Head of caudate nucleus (tissue), 42 donors: ENCODE measurements around the gene ASMTL.
"Not testable (repeated sequence)": the region's sequence is repeated elsewhere in the genome, so short reads cannot be mapped to it uniquely, and the experiment has no call there.

Experiments
- DNase-seq, 42 donors: peaks; one replicate each; pipeline versions ENCODE4 v3.0.0 to v3.0.0-alpha.2; 2020 to 2021; ENCODE audit warnings: mixed read lengths in 7 of 42
- intact Hi-C: fragments of 100-400 bp; cut with DNase I; formaldehyde crosslinking; loops from one replicate; pipeline ENCODE4 v1.15.0; 2022

Gene ASMTL

GRCh38 chrX:1464041-1464970, 11.6 kb upstream of the ASMTL start:
- DNase-seq: peak in 4 of 42 donors; percentile 5 to 14 (median 9)
- intact Hi-C loops: no loop called here

GRCh38 chrX:1463581-1463980, 10.9 kb upstream of the ASMTL start:
- DNase-seq: peak in 4 of 42 donors; percentile 1 to 16 (median 12)
- intact Hi-C loops: no loop called here

- DNase-seq: peak in 6 of 42 donors; percentile 3 to 29 (median 14)
- intact Hi-C loops: no loop called here
Observed at GRCh38 chrX:1462596-1463251, 10.0 kb upstream of the ASMTL start.

GRCh38 chrX:1462110-1462509, 9.4 kb upstream of the ASMTL start:
- intact Hi-C loops: no loop called here
- DNase-seq: no peak

- intact Hi-C loops: loop anchor here (10.0 kb wide), 1 partner anchor 869 kb away; no protein-coding TSS in a partner anchor
- peak in 2 of 42 donors; percentile 3 to 8 for DNase-seq
Observed at GRCh38 chrX:1455948-1456280, 3.2 kb upstream of the ASMTL start.

- intact Hi-C loops: loop anchor here (2.0 to 10.0 kb wide), 3 partner anchors 61 to 871 kb away; partner anchors contain the start of genes AKAP17A and SLC25A6
- DNase-seq: peak; percentile 67 to 92 (median 84)
Observed at GRCh38 chrX:1453951-1454785, 1.5 kb upstream of the ASMTL start.

DNA sequence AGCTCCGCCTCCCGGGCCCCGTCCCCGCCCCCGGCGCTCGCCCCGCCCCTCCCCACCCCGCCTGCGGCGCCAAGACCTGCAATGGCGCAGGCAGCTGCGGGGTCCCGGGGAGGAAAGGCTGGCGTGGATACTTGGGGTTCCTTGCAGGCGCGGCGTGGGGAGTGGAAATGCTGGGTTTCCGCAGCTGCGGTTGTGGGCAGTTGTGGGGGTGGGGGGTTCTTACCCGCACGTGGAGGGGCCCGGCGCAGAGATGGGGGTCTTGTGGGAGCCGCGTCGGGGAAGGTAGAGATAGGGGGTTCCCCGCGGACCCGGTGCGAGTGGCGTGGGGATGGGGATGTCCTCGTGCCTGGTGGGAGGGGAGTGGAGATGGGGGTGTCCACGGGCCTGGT, 680 bp upstream of the ASMTL start:
- intact Hi-C loops: loop anchor here (2.0 to 10.0 kb wide), 3 partner anchors 61 to 871 kb away; partner anchors contain the start of genes AKAP17A and SLC25A6
- DNase-seq: no peak

DNA sequence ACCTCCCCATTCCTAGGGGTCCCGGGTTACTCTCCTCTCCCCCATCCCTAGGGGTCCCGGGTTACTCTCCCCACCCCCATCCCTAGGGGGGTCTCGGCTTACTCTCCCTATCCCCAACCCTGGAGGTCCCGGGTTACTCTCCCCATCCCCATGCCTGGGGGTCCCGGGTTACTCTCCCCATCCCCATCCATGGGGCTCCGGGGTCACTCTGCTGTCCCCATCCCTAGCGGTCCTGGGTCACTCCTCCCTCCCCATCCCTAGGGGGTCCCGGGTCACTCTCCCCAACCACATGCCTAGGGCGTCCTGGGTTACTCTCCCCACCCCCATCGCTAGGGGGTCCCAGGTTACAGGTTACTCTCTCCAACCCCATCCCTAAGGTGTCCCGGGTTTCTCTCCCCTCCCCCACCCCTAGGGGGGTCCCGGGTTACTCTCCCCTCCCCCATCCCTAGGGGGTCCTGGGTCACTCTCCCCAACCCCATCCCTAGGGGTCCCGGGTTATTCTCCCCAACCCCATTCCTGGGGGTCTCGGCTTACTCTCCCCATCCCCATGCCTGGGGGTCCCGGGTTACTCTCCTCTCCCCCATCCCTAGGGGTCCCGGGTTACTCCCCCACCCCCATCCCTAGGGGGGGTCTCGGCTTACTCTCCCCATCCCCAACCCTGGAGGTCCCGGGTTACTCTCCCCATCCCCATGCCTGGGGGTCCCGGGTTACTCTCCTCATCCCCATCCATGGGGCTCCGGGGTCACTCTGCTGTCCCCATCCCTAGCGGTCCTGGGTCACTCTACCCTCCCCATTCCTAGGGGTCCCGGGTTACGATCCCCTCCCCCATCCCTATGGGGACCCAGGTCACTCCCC, 821 bp downstream of the ASMTL start:
- peak in 8 of 42 donors; percentile 11 to 37 (median 18) for DNase-seq
- intact Hi-C loops: loop anchor here (2.0 to 10.0 kb wide), 3 partner anchors 59 to 873 kb away; partner anchors contain the start of genes AKAP17A and SLC25A6

DNA sequence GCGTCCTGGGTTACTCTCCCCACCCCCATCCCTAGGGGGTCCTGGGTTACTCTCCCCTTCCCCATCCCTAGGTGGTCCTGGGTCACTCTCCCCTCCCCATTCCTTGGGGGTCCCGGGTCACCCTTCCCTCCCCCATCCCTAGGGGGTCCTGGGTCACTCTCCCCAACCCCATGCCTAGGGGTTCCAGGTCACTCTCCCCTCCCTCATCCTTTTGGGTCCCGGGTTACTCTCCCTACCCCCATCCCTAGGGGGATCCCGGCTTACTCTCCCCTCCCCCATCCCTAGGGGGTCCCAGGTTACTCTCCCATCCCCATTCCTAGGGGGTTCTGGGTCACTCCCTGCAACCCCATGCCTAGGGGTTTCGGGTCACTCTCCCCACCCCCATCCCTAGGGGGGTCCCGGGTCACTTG, 1.5 kb downstream of the ASMTL start:
- intact Hi-C loops: loop anchor here (5.0 to 10.0 kb wide), 2 partner anchors 141 to 874 kb away; partner anchors contain the start of gene AKAP17A
- DNase-seq: peak in 5 of 42 donors; percentile 1 to 33 (median 13)

DNA sequence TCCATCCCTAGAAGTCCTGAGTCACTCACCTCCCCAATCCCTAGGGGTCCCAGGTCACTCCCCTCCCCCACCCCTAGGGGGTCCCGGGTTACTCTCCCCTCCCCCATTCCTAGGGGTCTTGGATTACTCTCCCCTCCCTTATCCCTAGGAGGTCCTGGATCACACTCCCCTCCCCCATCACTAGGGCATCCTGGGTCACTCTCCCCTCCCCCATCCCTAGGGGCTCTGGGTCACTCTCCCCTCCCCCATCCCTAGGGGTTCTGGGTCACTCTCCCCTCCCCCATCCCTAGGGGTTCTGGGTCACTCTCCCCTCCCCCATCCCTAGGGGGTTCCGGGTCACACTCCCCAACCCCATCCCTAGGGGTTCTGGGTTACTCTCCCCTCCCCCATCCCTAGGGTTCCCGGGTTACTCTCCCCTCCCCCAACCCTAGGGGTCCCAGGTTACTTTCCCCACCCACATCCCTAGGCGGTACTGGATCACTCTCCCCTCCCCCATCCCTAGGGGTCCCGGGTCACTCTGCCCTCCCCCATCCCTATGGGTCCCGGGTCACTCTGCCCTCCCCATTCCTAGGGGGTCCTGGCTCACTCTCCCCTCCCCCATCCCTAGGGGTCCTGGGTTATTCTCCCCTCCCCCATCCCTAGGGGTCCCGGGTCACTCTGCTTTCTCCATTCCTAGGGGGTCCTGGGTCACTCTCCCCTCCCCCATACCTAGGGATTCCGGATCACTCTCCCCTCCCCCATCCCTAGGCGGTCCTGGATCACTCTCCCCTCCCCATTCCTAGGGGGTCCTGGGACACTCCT, 2.1 kb downstream of the ASMTL start:
- peak in 6 of 42 donors; percentile 4 to 25 (median 10) for DNase-seq
- intact Hi-C loops: loop anchor here (5.0 to 10.0 kb wide), 2 partner anchors 142 to 874 kb away; partner anchors contain the start of gene AKAP17A

DNA sequence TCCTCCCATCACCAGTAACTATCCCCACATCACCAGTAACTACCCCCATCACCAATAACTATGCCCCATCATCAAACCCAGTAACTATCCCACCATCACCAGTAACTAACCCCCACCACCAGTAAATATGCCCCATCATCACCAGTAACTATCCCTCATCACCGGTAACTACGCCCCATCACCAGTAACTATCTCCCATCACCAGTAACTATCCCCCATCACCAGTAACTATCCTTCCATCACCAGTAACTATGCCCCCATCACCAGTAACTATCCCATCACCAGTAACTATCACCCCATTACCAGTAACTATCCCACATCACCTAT, 2.9 kb downstream of the ASMTL start:
- DNase-seq: peak in 1 of 42 donors; percentile 2
- intact Hi-C loops: loop anchor here (5.0 to 10.0 kb wide), 2 partner anchors 143 to 875 kb away; partner anchors contain the start of gene AKAP17A

- DNase-seq: peak in 4 of 42 donors; percentile 3 to 31 (median 12)
- intact Hi-C loops: no loop called here
Observed at GRCh38 chrX:1449036-1449822, 3.5 kb downstream of the ASMTL start.

GRCh38 chrX:1448573-1449001, 4.1 kb downstream of the ASMTL start:
- intact Hi-C loops: not testable (repeated sequence)
- DNase-seq: peak in 2 of 42 donors; percentile 7 to 9

- intact Hi-C loops: not testable (repeated sequence)
- peak in 3 of 42 donors; percentile 4 to 6 (median 5) for DNase-seq
Observed at GRCh38 chrX:1447969-1448572, 4.6 kb downstream of the ASMTL start.
